Endothelial cell (in vitro differentiated cells): Measurements from ENCODE around the gene PIGU. TPM values are rescaled to one million over a fixed set of nuclear protein-coding genes. Genes with fewer than 3 reads are reported as not detected.
"Not testable (repeated sequence)": the region's sequence is repeated elsewhere in the genome, so short reads cannot be mapped to it uniquely, and the experiment has no call there.

Experiments
- DNase-seq: peaks from one replicate; pipeline ENCODE4 v3.0.0; 2021; ENCODE audit warnings: low spot score
- H3K27ac Mint-ChIP-seq: one replicate; pipeline ENCODE4 v1.8.0; 2021; ENCODE audit warnings: mixed read lengths, inconsistent platforms; ENCODE audit not compliant: unreplicated experiment
- H3K27me3 Mint-ChIP-seq: one replicate; pipeline ENCODE4 v1.8.0; 2021; ENCODE audit warnings: mild to moderate bottlenecking, moderate library complexity, mixed read lengths, inconsistent platforms; ENCODE audit not compliant: unreplicated experiment
- H3K36me3 Mint-ChIP-seq: one replicate; pipeline ENCODE4 v1.8.0; 2021; ENCODE audit warnings: mild to moderate bottlenecking, low read depth, mixed read lengths, inconsistent platforms; ENCODE audit not compliant: unreplicated experiment
- H3K4me1 Mint-ChIP-seq: one replicate; pipeline ENCODE4 v1.8.0; 2021; ENCODE audit warnings: mild to moderate bottlenecking, mixed read lengths, inconsistent platforms; ENCODE audit not compliant: unreplicated experiment
- H3K4me3 Mint-ChIP-seq: one replicate; pipeline ENCODE4 v1.8.0; 2021; ENCODE audit warnings: mild to moderate bottlenecking, mixed read lengths, inconsistent platforms; ENCODE audit not compliant: unreplicated experiment
- H3K9me3 Mint-ChIP-seq: one replicate; pipeline ENCODE4 v1.8.0; 2021; ENCODE audit warnings: mixed read lengths, inconsistent platforms; ENCODE audit not compliant: unreplicated experiment
- CTCF ChIP-seq: fragments of 200-600 bp; sonication (generic); IDR thresholded peaks from one replicate; pipeline ENCODE4 v1.5.0; 2021; ENCODE audit warnings: antibody characterized with exemption; ENCODE audit not compliant: unreplicated experiment
- total RNA-seq: library from RNA; stranded (reverse); fragmentation: NEBNext Ultra II Directional; extraction: Animal tissue kit (Norgen Biotek cat#: 25700); gene quantifications from one replicate; pipeline ENCODE4 v1.2.1, GENCODE V29; 2021; ENCODE audit not compliant: unreplicated experiment

PIGU gene
- total RNA-seq, 1 donor from 2014 or later: 16.5 TPM

DNA sequence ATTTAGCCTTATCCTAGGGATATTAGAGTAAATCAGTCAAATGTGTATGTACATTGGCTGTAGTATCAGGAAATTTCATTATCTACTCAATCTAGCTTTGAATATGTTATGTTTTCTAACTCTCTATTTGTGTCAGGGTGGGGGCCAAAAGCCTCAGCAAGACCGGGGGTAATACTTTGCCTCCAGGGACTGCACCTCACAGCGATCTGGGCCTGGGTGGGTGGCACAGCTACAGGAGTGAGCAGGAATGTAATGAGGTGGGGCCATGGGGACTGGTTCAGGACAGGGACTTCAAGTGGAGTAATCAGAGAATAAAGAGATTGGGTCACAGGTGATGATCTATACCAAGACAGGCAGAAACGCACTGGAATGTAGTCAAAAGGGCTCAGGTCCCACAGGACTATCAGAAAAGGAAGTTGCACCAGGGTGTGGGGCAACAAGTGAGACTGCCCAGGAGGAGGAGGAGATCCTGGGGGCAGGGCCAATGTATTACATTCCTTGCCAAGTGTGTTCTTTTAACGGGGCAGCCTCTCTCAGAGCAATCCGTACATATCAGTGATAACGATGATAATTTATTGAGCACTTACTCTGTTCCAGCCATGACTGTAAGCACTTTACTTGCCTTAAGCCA is 54.0 kb downstream of the PIGU start:
- Mint-ChIP-seq H3K9me3 (no peaks in the 10 kb centered on the region), H3K27ac (no peak overlapping the region), H3K36me3 (peaks cover 18% of the 10 kb centered on the region), H3K4me3 (no peak overlapping the region), H3K4me1 (peaks cover 9% of the 10 kb centered on the region), H3K27me3 (no peaks in the 10 kb centered on the region)
- no peak for TF ChIP-seq CTCF
- no peak for DNase-seq

GRCh38 chr20:34621383-34622367 is 55.2 kb downstream of the PIGU start:
- no peak overlapping the region for H3K27ac Mint-ChIP-seq
- no peak for TF ChIP-seq CTCF
- no peak for DNase-seq
- peaks cover 25% of the 10 kb centered on the region for H3K36me3 Mint-ChIP-seq
- H3K4me1 Mint-ChIP-seq: peaks cover 9% of the 10 kb centered on the region
- no peaks in the 10 kb centered on the region for H3K27me3 Mint-ChIP-seq
- no peak overlapping the region for H3K4me3 Mint-ChIP-seq
- H3K9me3 Mint-ChIP-seq: no peaks in the 10 kb centered on the region

GRCh38 chr20:34621036-34621343 is 55.9 kb downstream of the PIGU start:
- H3K9me3 Mint-ChIP-seq: no peaks in the 10 kb centered on the region
- H3K27me3 Mint-ChIP-seq: no peaks in the 10 kb centered on the region
- H3K4me1 Mint-ChIP-seq: peaks cover 9% of the 10 kb centered on the region
- H3K27ac Mint-ChIP-seq: no peak overlapping the region
- no peak overlapping the region for H3K4me3 Mint-ChIP-seq
- no peak for DNase-seq
- no peak for TF ChIP-seq CTCF
- H3K36me3 Mint-ChIP-seq: peaks cover 25% of the 10 kb centered on the region

GRCh38 chr20:34618676-34619075 is 58.2 kb downstream of the PIGU start:
- peaks cover 9% of the 10 kb centered on the region for H3K4me1 Mint-ChIP-seq
- H3K36me3 Mint-ChIP-seq: peaks cover 25% of the 10 kb centered on the region
- H3K9me3 Mint-ChIP-seq: no peaks in the 10 kb centered on the region
- H3K27ac Mint-ChIP-seq: no peak overlapping the region
- no peak for TF ChIP-seq CTCF
- DNase-seq: no peak
- H3K4me3 Mint-ChIP-seq: no peak overlapping the region
- H3K27me3 Mint-ChIP-seq: no peaks in the 10 kb centered on the region

DNA sequence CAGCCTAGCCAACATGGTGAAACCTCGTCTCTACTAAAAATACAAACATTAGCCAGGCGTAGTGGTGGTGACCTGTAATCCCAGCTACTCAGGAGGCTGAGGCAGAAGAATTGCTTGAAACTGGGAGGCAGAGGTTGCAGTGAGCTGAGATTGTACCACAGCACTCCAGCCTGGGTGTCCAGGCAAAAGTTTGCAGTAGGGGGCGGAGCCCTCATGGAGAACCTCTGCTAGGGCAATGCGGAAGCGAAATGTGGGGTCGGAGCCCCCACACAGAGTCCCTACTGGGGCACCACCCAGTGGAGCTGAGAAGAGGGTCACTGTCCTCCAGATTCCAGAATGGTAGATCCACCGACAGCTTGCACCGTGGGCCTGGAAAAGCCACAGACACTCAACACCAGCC is 60.0 kb downstream of the PIGU start:
- not testable (repeated sequence) for H3K9me3 Mint-ChIP-seq, H3K4me1 Mint-ChIP-seq, H3K27me3 Mint-ChIP-seq, DNase-seq, H3K4me3 Mint-ChIP-seq, H3K27ac Mint-ChIP-seq
- peaks cover 22% of the 10 kb centered on the region for H3K36me3 Mint-ChIP-seq
